CD4-positive, alpha-beta T cell treated with Interleukin-4 for 4 hours (primary cell): Measurements from ENCODE around the gene PEX12.
"Not testable (repeated sequence)": the region's sequence is repeated elsewhere in the genome, so short reads cannot be mapped to it uniquely, and the experiment has no call there.

Experiments
- DNase-seq: peaks from one replicate; pipeline ENCODE4 v3.0.0-alpha.2; 2020

PEX12 gene

GRCh38 chr17:35578197-35578928, at the start of gene PEX12:
PEX12 (minus strand) TSS chr17:35578571; CDS start chr17:35578021, 550 bp downstream.
- DNase-seq, result peak; percentile 93

GRCh38 chr17:35627417-35627816, 49.0 kb upstream of the PEX12 start:
- no peak for DNase-seq

- no peak for DNase-seq
Observed at GRCh38 chr17:35621768-35622167, 43.4 kb upstream of the PEX12 start.

- no peak for DNase-seq
Observed at GRCh38 chr17:35618628-35619027, 40.3 kb upstream of the PEX12 start.

- no peak for DNase-seq
Observed at GRCh38 chr17:35617505-35617904, 39.1 kb upstream of the PEX12 start.

- no peak for DNase-seq
Observed at GRCh38 chr17:35616536-35616935, 38.2 kb upstream of the PEX12 start.

GRCh38 chr17:35614810-35615209, 36.4 kb upstream of the PEX12 start:
- DNase-seq, result no peak

GRCh38 chr17:35612924-35613521, 34.7 kb upstream of the PEX12 start:
- DNase-seq, result peak; percentile 31

GRCh38 chr17:35610746-35611145, 32.4 kb upstream of the PEX12 start:
- not testable (repeated sequence) for DNase-seq

GRCh38 chr17:35609831-35610230, 31.5 kb upstream of the PEX12 start:
- DNase-seq, result no peak

- no peak for DNase-seq
Observed at GRCh38 chr17:35607239-35607847, 29.0 kb upstream of the PEX12 start.

- no peak for DNase-seq
Observed at GRCh38 chr17:35605678-35606077, 27.3 kb upstream of the PEX12 start.

- DNase-seq, result no peak
Observed at GRCh38 chr17:35603674-35604073, 25.3 kb upstream of the PEX12 start.

- DNase-seq, result no peak
Observed at GRCh38 chr17:35597604-35598003, 19.2 kb upstream of the PEX12 start.

- DNase-seq, result no peak
Observed at GRCh38 chr17:35596530-35597233, 18.3 kb upstream of the PEX12 start.

- no peak for DNase-seq
Observed at GRCh38 chr17:35596072-35596471, 17.7 kb upstream of the PEX12 start.

GRCh38 chr17:35588196-35588920, 10.0 kb upstream of the PEX12 start:
- DNase-seq, result peak; percentile 53

GRCh38 chr17:35587074-35587961, 8.9 kb upstream of the PEX12 start, which contains the start of gene AP2B1:
AP2B1 (plus strand) TSS chr17:35587322; CDS start chr17:35594031, 6,709 bp downstream.
- peak; percentile 98 for DNase-seq

- DNase-seq, result no peak
Observed at GRCh38 chr17:35586569-35587073, 8.2 kb upstream of the PEX12 start.

GRCh38 chr17:35584061-35584460, 5.7 kb upstream of the PEX12 start:
- DNase-seq, result no peak

GRCh38 chr17:35578929-35579432, 610 bp upstream of the PEX12 start:
- DNase-seq, result no peak
